Thymus (tissue), 14 donors: ENCODE measurements around the gene EFNA3. TPM values are rescaled to one million over a fixed set of nuclear protein-coding genes. Genes with fewer than 3 reads are reported as not detected.

ENCODE experiments used
- DNase-seq, 9 donors: peaks; one replicate each; pipeline ENCODE4 v3.0.0-alpha.2; 2013; ENCODE audit warnings: low spot score in 9 of 9, low read depth in 6 of 9, missing footprints in 1 of 9
- H3K27ac ChIP-seq, 2 donors: one replicate each; pipeline ENCODE4 v1.5.1; 2013; ENCODE audit warnings: control low read depth in 1 of 2, low read depth in 1 of 2, low read length in 1 of 2, mild to moderate bottlenecking in 1 of 2, moderate library complexity in 1 of 2
- H3K27me3 ChIP-seq, 2 donors: one replicate each; pipeline ENCODE4 v1.5.1; 2013; ENCODE audit warnings: low read length in 1 of 2; ENCODE audit not compliant: control insufficient read depth in 2 of 2, insufficient read depth in 1 of 2
- H3K36me3 ChIP-seq, 2 donors: one replicate each; pipeline ENCODE4 v1.5.1; 2013; ENCODE audit warnings: low read length in 1 of 2, mild to moderate bottlenecking in 1 of 2, moderate library complexity in 1 of 2; ENCODE audit not compliant: control insufficient read depth in 2 of 2, insufficient read depth in 2 of 2
- H3K4me1 ChIP-seq, 2 donors: one replicate each; pipeline ENCODE4 v1.5.1; 2013; ENCODE audit warnings: low read length in 2 of 2; ENCODE audit not compliant: control insufficient read depth in 2 of 2, insufficient read depth in 2 of 2
- H3K4me3 ChIP-seq, 2 donors: one replicate each; pipeline ENCODE4 v1.5.1; 2013; ENCODE audit warnings: low read length in 2 of 2, control low read depth in 1 of 2, mild to moderate bottlenecking in 1 of 2
- H3K9me3 ChIP-seq, 2 donors: one replicate each; pipeline ENCODE4 v1.5.1; 2013; ENCODE audit warnings: low read length in 1 of 2, mild to moderate bottlenecking in 1 of 2; ENCODE audit not compliant: control insufficient read depth in 2 of 2, insufficient read depth in 1 of 2
- WGBS: extraction: QIAGEN DNeasy Blood & Tissue Kit; methylation state at CpG from one replicate; pipeline ENCODE4 v1.1.7; 2013; 5-methylcytosine and 5-hydroxymethylcytosine counted together
- long read RNA-seq, 10 donors: transcript quantifications; one replicate each; lab custom pipeline, GENCODE V29; 2026
- polyA plus RNA-seq: library from polyadenylated mRNA; stranded (reverse); fragments of 200-250 nt; gene quantifications from one replicate; pipeline ENCODE4 v1.2.3, GENCODE V29; 2013
- total RNA-seq: library from RNA; stranded (reverse); fragments of 120-200 nt; gene quantifications from one replicate; pipeline ENCODE4 v1.2.4, GENCODE V29; 2013
- donor health status: healthy.

Gene EFNA3, protein sequence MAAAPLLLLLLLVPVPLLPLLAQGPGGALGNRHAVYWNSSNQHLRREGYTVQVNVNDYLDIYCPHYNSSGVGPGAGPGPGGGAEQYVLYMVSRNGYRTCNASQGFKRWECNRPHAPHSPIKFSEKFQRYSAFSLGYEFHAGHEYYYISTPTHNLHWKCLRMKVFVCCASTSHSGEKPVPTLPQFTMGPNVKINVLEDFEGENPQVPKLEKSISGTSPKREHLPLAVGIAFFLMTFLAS
- 2.1 TPM for total RNA-seq
- 3.4 TPM for polyA plus RNA-seq
- long read RNA-seq, donor 1 = 0 reads
- long read RNA-seq, donor 2, partial matches to known transcripts = 5 of 8 reads
- long read RNA-seq, donor 2, other reads (novel, unspliced or antisense) = 0 of 8 reads
- long read RNA-seq, donor 3 = 0 reads
- long read RNA-seq, donor 4 = 0 reads
- long read RNA-seq, donor 5, partial matches to known transcripts = 7 of 10 reads
- long read RNA-seq, donor 5, other reads (novel, unspliced or antisense) = 0 of 10 reads
- long read RNA-seq, donor 6 = 0 reads
- long read RNA-seq, donor 7, partial matches to known transcripts = 0 of 1 reads
- long read RNA-seq, donor 7, other reads (novel, unspliced or antisense) = 0 of 1 reads
- long read RNA-seq, donor 8 = 0 reads
- long read RNA-seq, donor 9 = 0 reads
- long read RNA-seq, donor 10 = 0 reads

DNA sequence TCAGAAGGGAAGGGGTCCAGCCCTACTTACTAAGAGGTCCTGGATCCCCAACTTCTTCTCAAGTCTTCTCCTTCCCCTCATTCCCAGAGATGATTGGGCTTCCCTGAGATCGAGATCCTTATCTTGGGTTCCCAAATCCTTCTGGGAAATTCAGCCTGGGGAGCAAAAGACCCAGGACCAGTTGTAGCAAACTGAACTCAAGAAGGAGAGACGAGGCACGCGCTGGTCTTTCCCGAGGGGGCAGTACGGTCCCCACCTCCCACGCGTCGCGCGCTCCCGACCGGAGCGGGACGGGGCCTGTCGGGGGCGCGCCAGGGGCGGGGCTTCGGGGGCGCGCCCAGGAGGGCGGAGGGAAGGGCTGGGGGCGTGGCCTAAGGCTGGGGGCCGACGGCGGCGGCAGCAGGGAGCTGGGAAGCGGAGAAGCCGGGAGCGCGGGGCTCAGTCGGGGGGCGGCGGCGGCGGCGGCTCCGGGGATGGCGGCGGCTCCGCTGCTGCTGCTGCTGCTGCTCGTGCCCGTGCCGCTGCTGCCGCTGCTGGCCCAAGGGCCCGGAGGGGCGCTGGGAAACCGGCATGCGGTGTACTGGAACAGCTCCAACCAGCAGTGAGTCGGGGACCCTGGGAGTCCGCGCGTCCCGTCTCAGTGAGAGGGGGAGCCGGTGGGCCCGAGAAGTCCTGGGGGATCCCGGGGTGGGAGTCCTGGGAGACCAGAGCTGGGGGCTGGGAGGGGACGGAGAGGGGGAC is at the start of gene EFNA3:
TSS of gene EFNA3 (plus strand) at position 369 of the 741 bp plus-strand sequence. CDS start at position 474, 105 bp downstream.
- Histone ChIP-seq H3K27ac (no peak within 1 kb of the TSS), H3K27me3 (peaks cover 55 to 89% of the 10 kb centered on the region in 2 donors), H3K9me3 (peaks cover 0 to 15% of the 10 kb centered on the region in 2 donors), H3K36me3 (no peaks in the 10 kb centered on the region), H3K4me1 (peaks cover 16 to 59% of the 10 kb centered on the region in 2 donors), H3K4me3 (peak within 1 kb of the TSS; percentile 22 to 37)
- peak in 2 of 9 donors; percentile 43 to 54 for DNase-seq
- WGBS = 3% methylated on average over 59 of the region's 59 CpGs

DNA sequence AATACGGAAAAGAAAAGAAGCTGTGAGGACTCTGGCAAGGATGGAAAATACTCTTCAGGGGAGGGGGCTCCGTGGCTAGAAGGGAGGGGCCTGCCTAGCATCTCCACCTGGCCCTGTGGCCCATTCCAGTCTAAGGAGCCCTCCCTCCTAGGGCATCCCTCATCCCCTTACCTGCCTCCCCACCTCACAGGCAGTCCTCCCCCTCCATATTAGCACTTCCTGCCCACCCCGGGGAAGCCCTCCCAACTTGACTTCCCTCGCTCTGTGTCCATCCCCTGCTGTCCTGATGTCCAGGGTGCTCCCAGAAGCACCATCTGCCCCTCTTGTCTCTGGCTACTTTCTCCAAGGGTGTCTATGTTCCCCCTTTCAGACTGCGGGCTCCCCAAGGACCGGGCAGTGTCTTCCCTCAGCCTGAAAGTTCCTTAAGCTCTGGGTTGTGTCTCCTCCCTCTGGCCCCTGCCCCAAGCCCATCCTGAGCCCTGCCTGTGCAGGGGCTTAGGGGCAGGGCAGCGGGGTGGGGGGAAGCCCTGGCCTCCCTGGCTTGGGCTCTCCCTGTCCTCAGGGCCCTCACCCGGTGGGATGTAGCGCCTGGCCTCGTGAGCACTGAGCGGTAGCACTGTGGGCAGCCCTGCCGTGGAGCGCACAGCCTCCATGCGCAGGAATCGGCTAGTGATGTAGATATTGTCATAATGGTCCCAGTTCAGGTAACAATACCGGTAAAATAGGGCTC is 49.0 kb upstream of the EFNA3 start:
- peaks cover 0 to 6% of the 10 kb centered on the region in 2 donors for H3K9me3 ChIP-seq
- 96% methylated on average over 16 of the region's 16 CpGs for WGBS
- no peak overlapping the region for H3K4me3 ChIP-seq
- H3K27ac ChIP-seq = no peak overlapping the region
- H3K27me3 ChIP-seq = peaks cover 6 to 46% of the 10 kb centered on the region in 2 donors
- no peak for DNase-seq
- H3K36me3 ChIP-seq = no peaks in the 10 kb centered on the region
- no peaks in the 10 kb centered on the region for H3K4me1 ChIP-seq

DNA sequence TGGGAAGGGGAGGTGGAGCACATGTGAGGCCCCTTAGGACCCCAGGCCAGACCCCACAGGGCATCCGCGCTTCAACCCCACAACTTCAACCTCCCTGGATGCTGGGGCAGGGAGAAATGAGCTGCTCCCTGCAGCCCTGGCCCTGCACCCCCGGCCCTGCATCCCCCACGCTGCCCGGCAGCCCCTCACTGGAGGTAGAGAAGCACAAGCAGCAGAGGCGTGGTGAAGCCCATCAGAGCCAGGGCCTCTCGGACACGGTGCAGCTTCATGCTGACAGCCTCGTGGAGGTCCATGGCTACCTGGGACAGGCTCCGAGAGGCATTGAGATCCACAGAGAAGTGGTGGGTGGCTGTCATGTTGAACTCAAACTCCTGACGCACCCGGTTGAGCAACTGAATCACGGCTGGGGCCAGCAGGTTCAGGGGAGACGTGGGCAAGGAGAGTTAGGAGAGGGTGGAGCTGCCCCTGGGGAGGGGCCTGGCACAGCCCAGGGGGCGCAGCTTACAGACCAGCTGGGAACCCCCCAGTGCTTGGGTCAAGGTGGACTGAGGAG is 48.3 kb upstream of the EFNA3 start:
- no peak overlapping the region for H3K27ac ChIP-seq
- H3K27me3 ChIP-seq = peaks cover 6 to 46% of the 10 kb centered on the region in 2 donors
- WGBS = 94% methylated on average over 15 of the region's 15 CpGs
- no peaks in the 10 kb centered on the region for H3K36me3 ChIP-seq
- no peaks in the 10 kb centered on the region for H3K4me1 ChIP-seq
- no peak overlapping the region for H3K4me3 ChIP-seq
- peaks cover 0 to 6% of the 10 kb centered on the region in 2 donors for H3K9me3 ChIP-seq
- DNase-seq = no peak

DNA sequence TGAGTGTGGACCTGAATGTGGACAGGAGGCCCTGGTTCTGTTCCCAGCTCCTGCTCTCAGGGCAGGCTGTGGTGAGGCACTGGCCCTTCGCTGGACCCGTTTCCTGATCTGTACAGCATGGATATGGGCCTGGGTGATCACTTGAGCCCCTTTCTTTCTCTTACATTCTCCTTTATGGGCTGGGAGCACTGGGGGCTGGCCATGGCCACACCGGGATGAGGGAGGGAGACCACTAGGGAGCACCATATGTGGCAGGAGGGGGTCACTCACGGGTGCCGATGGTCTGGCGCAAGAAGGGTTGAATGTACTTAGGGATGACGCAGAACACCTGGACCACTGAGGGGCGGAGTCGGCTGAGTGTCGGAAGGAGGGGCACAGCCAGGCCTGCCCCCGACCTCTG is 47.7 kb upstream of the EFNA3 start:
- WGBS = 95% methylated on average over 11 of the region's 11 CpGs
- peaks cover 4 to 46% of the 10 kb centered on the region in 2 donors for H3K27me3 ChIP-seq
- no peaks in the 10 kb centered on the region for H3K36me3 ChIP-seq

DNA sequence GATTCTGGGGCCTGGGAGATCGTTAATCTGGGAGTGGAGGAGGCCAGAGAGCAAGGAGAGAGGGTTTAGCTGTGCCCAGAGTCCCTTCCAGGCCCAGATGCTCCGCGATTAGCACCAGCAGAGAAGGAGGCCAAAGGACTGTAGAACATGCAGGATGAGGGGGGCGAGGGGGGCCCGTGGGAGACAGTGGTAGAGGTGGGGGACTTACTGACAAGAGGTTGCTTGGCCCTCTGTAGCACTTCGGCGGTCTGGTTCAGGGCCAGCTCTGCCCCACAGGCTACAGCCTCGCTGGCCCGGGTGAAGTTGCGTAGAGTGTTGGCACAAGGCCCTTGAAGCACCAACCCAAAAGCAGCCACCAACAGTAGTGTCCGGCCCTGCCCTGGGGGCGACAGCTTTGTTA is 45.8 kb upstream of the EFNA3 start:
- 93% methylated on average over 12 of the region's 12 CpGs for WGBS
- DNase-seq = no peak
- Histone ChIP-seq H3K36me3 (no peaks in the 10 kb centered on the region), H3K27ac (no peak overlapping the region), H3K9me3 (peaks cover 0 to 6% of the 10 kb centered on the region in 2 donors), H3K4me3 (no peak overlapping the region), H3K27me3 (peaks cover 0 to 52% of the 10 kb centered on the region in 2 donors), H3K4me1 (no peaks in the 10 kb centered on the region)

More for the DNA sequence above, 47.7 kb upstream of the EFNA3 start:
- no peak overlapping the region for H3K4me3 ChIP-seq
- peaks cover 0 to 6% of the 10 kb centered on the region in 2 donors for H3K9me3 ChIP-seq
- H3K27ac ChIP-seq = no peak overlapping the region
- no peak for DNase-seq
- no peaks in the 10 kb centered on the region for H3K4me1 ChIP-seq

DNA sequence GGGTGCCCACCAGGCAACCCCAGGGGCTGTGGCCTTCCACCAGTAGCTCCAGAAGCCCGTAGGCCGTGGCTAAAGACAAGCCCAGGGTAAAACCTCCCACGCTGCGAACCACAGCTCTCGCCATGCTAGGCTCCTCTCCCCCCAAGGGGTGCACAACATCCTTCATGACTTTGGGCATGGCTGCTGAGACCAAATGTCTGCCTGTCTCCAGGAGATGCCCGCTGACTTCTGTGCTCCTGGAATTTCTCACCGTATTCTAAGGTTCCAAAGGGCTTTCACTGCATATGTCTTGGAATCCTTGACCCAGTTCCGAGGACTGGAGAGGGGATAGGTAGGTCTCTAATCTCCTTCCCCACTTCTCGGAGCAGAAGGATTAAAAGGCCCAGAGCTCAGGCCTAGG is 45.1 kb upstream of the EFNA3 start, which contains the start of the genes DCST1 and DCST2:
TSS of gene DCST1 (plus strand) at position 301 of the 400 bp plus-strand sequence. CDS start 213 bp downstream, outside the sequence.
TSS of gene DCST2 (minus strand) at position 258 of the 400 bp plus-strand sequence. CDS start at position 178, 80 bp downstream.
- 96% methylated on average over 9 of the region's 9 CpGs for WGBS

DNA sequence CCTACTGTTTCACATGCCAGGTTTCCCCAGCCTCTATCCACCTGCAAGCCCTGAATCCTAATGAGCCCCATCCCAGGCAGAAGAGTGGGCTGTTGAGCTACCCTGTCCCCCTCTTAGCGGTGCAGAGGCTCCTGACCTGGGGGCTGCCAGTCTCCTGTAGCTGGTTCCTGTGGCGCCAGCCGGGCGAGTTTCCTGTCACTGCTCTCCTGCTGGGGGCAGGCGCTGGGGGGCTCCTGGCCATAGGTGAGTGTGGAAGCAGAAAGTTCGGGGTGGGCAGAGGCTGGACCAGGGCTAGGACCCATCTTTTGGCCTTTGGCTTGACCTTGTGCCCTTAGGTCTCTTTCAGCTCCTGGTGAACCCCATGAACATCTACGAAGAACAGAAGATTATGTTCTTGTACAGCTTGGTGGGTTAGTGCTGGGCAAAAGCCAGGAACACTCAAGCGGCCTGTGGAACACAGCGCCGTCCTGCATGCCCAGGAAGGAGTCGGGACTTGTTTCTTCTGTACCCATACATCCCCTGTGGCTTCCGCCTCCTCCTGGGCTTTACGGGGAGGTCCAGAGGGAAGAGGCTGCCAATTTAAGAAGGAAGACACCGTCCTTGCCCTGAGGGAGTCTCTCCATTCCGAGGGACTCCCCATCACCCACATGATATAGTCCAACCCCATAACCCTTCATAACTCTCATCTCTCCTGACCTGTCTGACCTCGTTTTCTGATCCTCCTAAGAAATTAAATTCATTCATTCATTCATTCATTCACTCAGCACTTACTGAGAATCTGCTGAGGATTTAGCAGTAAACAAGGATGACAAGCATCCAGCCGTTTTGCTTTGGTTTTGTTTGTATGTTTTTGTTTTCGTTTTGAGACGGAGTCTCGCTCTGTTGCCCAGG is 44.1 kb upstream of the EFNA3 start:
- no peak overlapping the region for H3K27ac ChIP-seq
- H3K4me1 ChIP-seq = no peaks in the 10 kb centered on the region

More for the DNA sequence above, 45.1 kb upstream of the EFNA3 start, which contains the start of the genes DCST1 and DCST2:
- Histone ChIP-seq H3K4me3 (no peak within 1 kb of the TSS), H3K36me3 (no peaks in the 10 kb centered on the region), H3K9me3 (peaks cover 0 to 6% of the 10 kb centered on the region in 2 donors), H3K4me1 (no peaks in the 10 kb centered on the region), H3K27me3 (peaks cover 2 to 59% of the 10 kb centered on the region in 2 donors), H3K27ac (no peak within 1 kb of the TSS)
- no peak for DNase-seq

More for the DNA sequence above, 44.1 kb upstream of the EFNA3 start:
- Histone ChIP-seq H3K27me3 (peaks cover 2 to 60% of the 10 kb centered on the region in 2 donors), H3K36me3 (no peaks in the 10 kb centered on the region), H3K9me3 (peaks cover 0 to 6% of the 10 kb centered on the region in 2 donors), H3K4me3 (no peak overlapping the region)
- DNase-seq = no peak
- 89% methylated on average over 20 of the region's 20 CpGs for WGBS
